ENCODE measurements around the gene TBC1D1. TPM values are rescaled to one million over a fixed set of nuclear protein-coding genes. Genes with fewer than 3 reads are reported as not detected.

Gene TBC1D1
- polyA plus RNA-seq, 1 donor from 2014 or later = 23.2 TPM

DNA sequence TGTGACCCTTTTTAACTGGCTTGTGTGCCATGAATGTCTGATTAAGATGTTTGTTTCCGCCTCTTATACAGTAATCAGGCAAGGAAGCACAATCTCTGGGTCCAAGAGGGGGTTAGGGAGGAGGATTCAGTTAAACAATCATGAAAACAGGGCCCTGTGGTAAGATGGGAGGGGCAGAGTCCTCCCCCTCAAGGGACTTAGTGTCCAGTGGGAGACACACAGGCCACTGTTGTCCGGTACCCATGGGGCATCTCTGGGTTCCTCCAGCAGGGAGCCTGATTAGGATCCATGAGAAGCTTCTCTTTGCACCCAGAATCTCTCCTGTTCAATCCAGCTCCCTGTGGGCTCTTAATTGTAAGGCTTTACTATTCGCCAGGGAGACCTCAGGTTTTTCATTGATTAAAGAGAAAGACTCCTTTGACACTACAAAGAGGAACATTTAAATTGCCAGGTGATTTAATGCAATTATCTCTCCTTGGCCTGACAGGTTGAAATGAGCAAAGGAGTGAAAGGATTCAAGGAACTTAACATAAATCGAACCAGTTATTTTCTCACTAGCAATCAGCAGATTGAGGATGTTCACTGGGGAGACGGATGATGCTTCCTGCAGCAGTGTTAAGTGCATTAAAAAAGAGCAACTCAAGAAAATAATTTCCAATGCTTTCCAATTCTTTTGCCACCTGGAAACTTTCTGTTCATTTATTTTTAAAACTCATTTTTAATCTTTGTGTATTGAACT, 294.7 kb downstream of the TBC1D1 start:
- no peaks in the 10 kb centered on the region for H4K20me1 ChIP-seq (ENCODE audit: insufficient read depth)
- H3K4me3 ChIP-seq (ENCODE audit: low read length) = peak overlapping the region; percentile 41
- H3K27me3 ChIP-seq (ENCODE audit: insufficient read depth, low read depth, low read length) = no peaks in the 10 kb centered on the region
- H3K9me2 ChIP-seq (ENCODE audit: insufficient read depth, low read length) = no peaks in the 10 kb centered on the region
- peaks cover 12% of the 10 kb centered on the region for H3F3A ChIP-seq (ENCODE audit: insufficient read depth, low read length, poor library complexity, severe bottlenecking)
- no peaks in the 10 kb centered on the region for H3K9me3 ChIP-seq (ENCODE audit: low read length)
- H3K27ac ChIP-seq (ENCODE audit: low read length) = peak overlapping the region; percentile 78
- TF ChIP-seq RAD21 (conservative IDR thresholded peaks at IDR 0.05) (no peak), REST (IDR thresholded peaks at IDR 0.05; ENCODE audit: borderline replicate concordance) (no peak), POLR2AphosphoS5 (IDR thresholded peaks at IDR 0.05) (peak; percentile 49), TAF1 (IDR thresholded peaks at IDR 0.05; ENCODE audit: low read depth) (no peak)
- TF ChIP-seq, protein P1, sequence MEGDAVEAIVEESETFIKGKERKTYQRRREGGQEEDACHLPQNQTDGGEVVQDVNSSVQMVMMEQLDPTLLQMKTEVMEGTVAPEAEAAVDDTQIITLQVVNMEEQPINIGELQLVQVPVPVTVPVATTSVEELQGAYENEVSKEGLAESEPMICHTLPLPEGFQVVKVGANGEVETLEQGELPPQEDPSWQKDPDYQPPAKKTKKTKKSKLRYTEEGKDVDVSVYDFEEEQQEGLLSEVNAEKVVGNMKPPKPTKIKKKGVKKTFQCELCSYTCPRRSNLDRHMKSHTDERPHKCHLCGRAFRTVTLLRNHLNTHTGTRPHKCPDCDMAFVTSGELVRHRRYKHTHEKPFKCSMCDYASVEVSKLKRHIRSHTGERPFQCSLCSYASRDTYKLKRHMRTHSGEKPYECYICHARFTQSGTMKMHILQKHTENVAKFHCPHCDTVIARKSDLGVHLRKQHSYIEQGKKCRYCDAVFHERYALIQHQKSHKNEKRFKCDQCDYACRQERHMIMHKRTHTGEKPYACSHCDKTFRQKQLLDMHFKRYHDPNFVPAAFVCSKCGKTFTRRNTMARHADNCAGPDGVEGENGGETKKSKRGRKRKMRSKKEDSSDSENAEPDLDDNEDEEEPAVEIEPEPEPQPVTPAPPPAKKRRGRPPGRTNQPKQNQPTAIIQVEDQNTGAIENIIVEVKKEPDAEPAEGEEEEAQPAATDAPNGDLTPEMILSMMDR (IDR thresholded peaks at IDR 0.05; ENCODE audit: poor library complexity, severe bottlenecking) = peak; percentile 31
- no peak overlapping the region for H2AFZ ChIP-seq (ENCODE audit: low read depth, low read length)
- peak overlapping the region; percentile 17 for H3K9ac ChIP-seq (ENCODE audit: low read length)
- H3K79me2 ChIP-seq (replicated peaks; ENCODE audit: insufficient read depth, low read length) = no peaks in the 10 kb centered on the region
- peak overlapping the region; percentile 36 for H3K4me2 ChIP-seq (ENCODE audit: low read length)
- no peaks in the 10 kb centered on the region for H3K36me3 ChIP-seq (ENCODE audit: insufficient read depth, low read length)

GRCh38 chr4:38188136-38188535, 297.3 kb downstream of the TBC1D1 start:
- no peak overlapping the region for H3K9ac ChIP-seq (ENCODE audit: low read length)
- H4K20me1 ChIP-seq (ENCODE audit: insufficient read depth) = no peaks in the 10 kb centered on the region
- H3K27ac ChIP-seq (ENCODE audit: low read length) = no peak overlapping the region
- no peaks in the 10 kb centered on the region for H3K9me3 ChIP-seq (ENCODE audit: low read length)
- H2AFZ ChIP-seq (ENCODE audit: low read depth, low read length) = no peak overlapping the region
- no peak overlapping the region for H3K4me2 ChIP-seq (ENCODE audit: low read length)
- no peaks in the 10 kb centered on the region for H3K9me2 ChIP-seq (ENCODE audit: insufficient read depth, low read length)
- no peaks in the 10 kb centered on the region for H3K36me3 ChIP-seq (ENCODE audit: insufficient read depth, low read length)
- H3K27me3 ChIP-seq (ENCODE audit: insufficient read depth, low read depth, low read length) = no peaks in the 10 kb centered on the region
- TF ChIP-seq TAF1 (IDR thresholded peaks at IDR 0.05; ENCODE audit: low read depth) (no peak), RAD21 (conservative IDR thresholded peaks at IDR 0.05) (no peak), EP300 (conservative IDR thresholded peaks at IDR 0.05; ENCODE audit: poor library complexity, severe bottlenecking) (no peak), POLR2AphosphoS5 (IDR thresholded peaks at IDR 0.05) (no peak), EZH2 (IDR thresholded peaks at IDR 0.05; ENCODE audit: borderline replicate concordance, insufficient read depth, low read length, poor library complexity, severe bottlenecking) (no peak), SMC3 (conservative IDR thresholded peaks at IDR 0.05; ENCODE audit: poor library complexity) (no peak), REST (IDR thresholded peaks at IDR 0.05; ENCODE audit: borderline replicate concordance) (no peak), MXI1 (conservative IDR thresholded peaks at IDR 0.05; ENCODE audit: poor library complexity, severe bottlenecking) (no peak)
- TF ChIP-seq, protein P1 (IDR thresholded peaks at IDR 0.05; ENCODE audit: poor library complexity, severe bottlenecking) = no peak
- no peak overlapping the region for H3K4me3 ChIP-seq (ENCODE audit: low read length)
- no peaks in the 10 kb centered on the region for H3K79me2 ChIP-seq (replicated peaks; ENCODE audit: insufficient read depth, low read length)
- peaks cover 12% of the 10 kb centered on the region for H3F3A ChIP-seq (ENCODE audit: insufficient read depth, low read length, poor library complexity, severe bottlenecking)

Data from neural cell (in vitro differentiated cells).